ENCODE results near the gene AURKB. TPM values are rescaled to one million over a fixed set of nuclear protein-coding genes. Genes with fewer than 3 reads are reported as not detected.

The AURKB gene
- total and polyA plus RNA-seq, 10 of the 15 experiments (the other 5 are each of a cell fraction or from before 2014, with no cell fraction given), result 52.7 to 209 (median 128) TPM

DNA sequence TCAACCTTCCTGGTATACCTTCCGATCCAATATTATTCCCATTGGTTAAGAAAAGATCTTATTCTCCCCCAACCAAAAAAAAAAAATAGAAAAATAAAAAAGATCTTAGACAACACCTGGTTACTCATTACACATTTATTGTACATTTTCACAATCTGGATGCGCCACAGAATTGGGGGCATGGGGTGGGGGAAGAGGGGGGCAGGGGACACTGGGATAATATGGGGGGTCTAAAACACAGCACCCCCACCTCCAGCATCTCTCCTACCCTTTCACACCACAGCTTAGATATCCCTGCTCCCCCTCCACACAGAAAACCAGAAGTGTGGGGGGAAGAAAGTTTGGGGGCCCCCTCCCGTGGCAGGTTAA lies 51.4 kb downstream of the AURKB start:
- no peaks in the 10 kb centered on the region for H4K20me1 ChIP-seq (ENCODE audit: control insufficient read depth, insufficient read depth)
- no peak for TF ChIP-seq TCF12 (IDR thresholded peaks at IDR 0.05; ENCODE audit: low read depth, low read length)
- no peak for TF ChIP-seq SMAD5 (IDR thresholded peaks at IDR 0.05; ENCODE audit: low read depth)
- no peak for TF ChIP-seq TARDBP (IDR thresholded peaks at IDR 0.05; ENCODE audit: borderline replicate concordance)
- TF ChIP-seq SMAD1 (IDR thresholded peaks at IDR 0.05; ENCODE audit: low read depth, partially characterized antibody), result no peak
- no peak for TF ChIP-seq SIX5 (IDR thresholded peaks at IDR 0.05; ENCODE audit: low read depth, low read length, severe bottlenecking)
- no peak for TF ChIP-seq ZSCAN29 (IDR thresholded peaks at IDR 0.05)
- no peak for TF ChIP-seq DPF2 (IDR thresholded peaks at IDR 0.05)
- TF ChIP-seq, protein P1, sequence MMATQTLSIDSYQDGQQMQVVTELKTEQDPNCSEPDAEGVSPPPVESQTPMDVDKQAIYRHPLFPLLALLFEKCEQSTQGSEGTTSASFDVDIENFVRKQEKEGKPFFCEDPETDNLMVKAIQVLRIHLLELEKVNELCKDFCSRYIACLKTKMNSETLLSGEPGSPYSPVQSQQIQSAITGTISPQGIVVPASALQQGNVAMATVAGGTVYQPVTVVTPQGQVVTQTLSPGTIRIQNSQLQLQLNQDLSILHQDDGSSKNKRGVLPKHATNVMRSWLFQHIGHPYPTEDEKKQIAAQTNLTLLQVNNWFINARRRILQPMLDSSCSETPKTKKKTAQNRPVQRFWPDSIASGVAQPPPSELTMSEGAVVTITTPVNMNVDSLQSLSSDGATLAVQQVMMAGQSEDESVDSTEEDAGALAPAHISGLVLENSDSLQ (IDR thresholded peaks at IDR 0.05), result no peak
- no peak for TF ChIP-seq ZNF24 (IDR thresholded peaks at IDR 0.05)
- TF ChIP-seq BRCA1 (IDR thresholded peaks at IDR 0.05; ENCODE audit: low read depth, low read length), result no peak
- TF ChIP-seq WRNIP1 (IDR thresholded peaks at IDR 0.05; ENCODE audit: borderline replicate concordance, low read depth, low read length), result no peak
- TF ChIP-seq, protein P2, sequence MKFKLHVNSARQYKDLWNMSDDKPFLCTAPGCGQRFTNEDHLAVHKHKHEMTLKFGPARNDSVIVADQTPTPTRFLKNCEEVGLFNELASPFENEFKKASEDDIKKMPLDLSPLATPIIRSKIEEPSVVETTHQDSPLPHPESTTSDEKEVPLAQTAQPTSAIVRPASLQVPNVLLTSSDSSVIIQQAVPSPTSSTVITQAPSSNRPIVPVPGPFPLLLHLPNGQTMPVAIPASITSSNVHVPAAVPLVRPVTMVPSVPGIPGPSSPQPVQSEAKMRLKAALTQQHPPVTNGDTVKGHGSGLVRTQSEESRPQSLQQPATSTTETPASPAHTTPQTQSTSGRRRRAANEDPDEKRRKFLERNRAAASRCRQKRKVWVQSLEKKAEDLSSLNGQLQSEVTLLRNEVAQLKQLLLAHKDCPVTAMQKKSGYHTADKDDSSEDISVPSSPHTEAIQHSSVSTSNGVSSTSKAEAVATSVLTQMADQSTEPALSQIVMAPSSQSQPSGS (IDR thresholded peaks at IDR 0.05; ENCODE audit: low read length), result no peak
- no TSS peak for BruUV-seq (replicated peaks)
- no peak overlapping the region for H3K4me2 ChIP-seq (ENCODE audit: control insufficient read depth, insufficient read depth)
- no peak overlapping the region for H3K27ac ChIP-seq (ENCODE audit: control insufficient read depth, insufficient read depth)
- no peak overlapping the region for H3K9ac ChIP-seq (ENCODE audit: control insufficient read depth, insufficient read depth, low read length)
- DNase-seq (ENCODE audit: low read depth, low spot score), result no peak
- ChIA-PET CTCF (interaction anchor here (0.7 to 5.3 kb wide), 17 partner anchors 8 to 142 kb away, joined by 3 to 46 read pairs (median 6); partner anchors contain the start of genes ALOXE3 and HES7), RAD21 (ENCODE audit: unreplicated experiment) (interaction anchor here (0.7 to 2.4 kb wide), 10 partner anchors 15 to 141 kb away, joined by 3 to 16 read pairs (median 4); partner anchors contain the start of gene HES7), SMC1A (ENCODE audit: uncharacterized antibody, unreplicated experiment) (interaction anchor here (0.9 to 5.1 kb wide), 9 partner anchors 20 to 101 kb away, joined by 3 to 42 read pairs (median 6); partner anchors contain the start of genes ALOXE3 and HES7), POLR2A (interaction anchor here (1.1 to 7.5 kb wide), 4 partner anchors 21 to 64 kb away, joined by 5 to 71 read pairs (median 8); partner anchors contain the start of gene BORCS6)
- FAIRE-seq, result no peak
- intact Hi-C loops (cut with micrococcal nuclease; ENCODE audit: unreplicated experiment), result no loop called here
- ATAC-seq, result no peak
- peaks cover 0 to 5% of the 10 kb centered on the region in 2 experiments; a peak in 1 of 4 replicates for H3K36me3 ChIP-seq (ENCODE audit: control insufficient read depth in 2 of 2, insufficient read depth in 2 of 2, low read length in 1 of 2)
- no peak overlapping the region for H3K4me3 ChIP-seq
- peaks cover 30% of the 10 kb centered on the region for H3K4me1 ChIP-seq (ENCODE audit: control insufficient read depth, insufficient read depth, low read length)
- H2AFZ ChIP-seq (ENCODE audit: control insufficient read depth, low read depth, low read length), result no peak overlapping the region
- H3K9me3 ChIP-seq (replicated peaks; ENCODE audit: control insufficient read depth, insufficient read depth, low read length), result no peaks in the 10 kb centered on the region
- in situ Hi-C loops (cut with MboI), result no loop called here
- 22% methylated on average over 2 of the region's 3 CpGs for WGBS (ENCODE audit: insufficient coverage, insufficient replicate concordance, low lambda C conversion rate, missing lambda C conversion rate)
- H3K27me3 ChIP-seq (replicated peaks in 1 of 2; ENCODE audit: control insufficient read depth in 2 of 2, insufficient read depth in 2 of 2, low read length in 1 of 2), result no peaks in the 10 kb centered on the region
- peaks cover 26% of the 10 kb centered on the region for H3K79me2 ChIP-seq (ENCODE audit: control insufficient read depth, insufficient read depth, low read length)

All from GM12878 (cell line).